ENCODE results near the gene EEF1AKMT1.

EEF1AKMT1 gene

GRCh38 chr13:20769834-20770233 is 3.9 kb downstream of the EEF1AKMT1 start:
- Histone ChIP-seq H3K9me2 (replicated peaks; ENCODE audit: control insufficient read depth, low read length) (no peaks in the 10 kb centered on the region), H3K9me3 (ENCODE audit: control insufficient read depth, insufficient read depth, low read length) (peaks cover 8% of the 10 kb centered on the region; the same call in 1 of the 2 replicates)

GRCh38 chr13:20769091-20769490 is 4.7 kb downstream of the EEF1AKMT1 start:
- peaks cover 40% of the 10 kb centered on the region for H3K36me3 ChIP-seq (ENCODE audit: control insufficient read depth, low read length)
- no peak overlapping the region for H3K4me2 ChIP-seq (ENCODE audit: low read length)
- no peaks in the 10 kb centered on the region for H3K9me2 ChIP-seq (replicated peaks; ENCODE audit: control insufficient read depth, low read length)
- 0 out of 2 replicates have a peak, but pooled peaks cover 9% of the 10 kb centered on the region for H3F3A ChIP-seq (ENCODE audit: control insufficient read depth, insufficient read depth)
- no peak overlapping the region for H3K27ac ChIP-seq (ENCODE audit: low read depth, low read length)
- H4K20me1 ChIP-seq (ENCODE audit: control insufficient read depth, insufficient read depth, low read depth, low read length) = no peaks in the 10 kb centered on the region
- peaks cover 8% of the 10 kb centered on the region; the same call in 1 of the 2 replicates for H3K9me3 ChIP-seq (ENCODE audit: control insufficient read depth, insufficient read depth, low read length)
- H3K79me2 ChIP-seq (ENCODE audit: control insufficient read depth, low read length) = peaks cover 39% of the 10 kb centered on the region
- no peaks in the 10 kb centered on the region for H3K27me3 ChIP-seq (ENCODE audit: control insufficient read depth, low read length)
- TF ChIP-seq EZH2phosphoT487 (IDR thresholded peaks at IDR 0.05; ENCODE audit: borderline replicate concordance, low read length) (no peak), CTCF (IDR thresholded peaks at IDR 0.05; ENCODE audit: low read depth, low read length, poor library complexity, severe bottlenecking) (no peak)
- no peak overlapping the region for H3K4me3 ChIP-seq (ENCODE audit: low read length)
- H3K4me1 ChIP-seq (ENCODE audit: control insufficient read depth, low read length) = peaks cover 18% of the 10 kb centered on the region

More at GRCh38 chr13:20769834-20770233, 3.9 kb downstream of the EEF1AKMT1 start:
- no peaks in the 10 kb centered on the region for H3K27me3 ChIP-seq (ENCODE audit: control insufficient read depth, low read length)
- peaks cover 39% of the 10 kb centered on the region for H3K79me2 ChIP-seq (ENCODE audit: control insufficient read depth, low read length)
- no peak overlapping the region for H3K4me3 ChIP-seq (ENCODE audit: low read length)
- H3K36me3 ChIP-seq (ENCODE audit: control insufficient read depth, low read length) = peaks cover 40% of the 10 kb centered on the region
- no peaks in the 10 kb centered on the region for H4K20me1 ChIP-seq (ENCODE audit: control insufficient read depth, insufficient read depth, low read depth, low read length)
- no peak overlapping the region; the same call in 1 of the 2 replicates for H3K4me2 ChIP-seq (ENCODE audit: low read length)
- peaks cover 12% of the 10 kb centered on the region for H3F3A ChIP-seq (ENCODE audit: control insufficient read depth, insufficient read depth)
- TF ChIP-seq EZH2phosphoT487 (IDR thresholded peaks at IDR 0.05; ENCODE audit: borderline replicate concordance, low read length) = no peak
- TF ChIP-seq CTCF (IDR thresholded peaks at IDR 0.05; ENCODE audit: low read depth, low read length, poor library complexity, severe bottlenecking) = no peak
- peaks cover 25% of the 10 kb centered on the region for H3K4me1 ChIP-seq (ENCODE audit: control insufficient read depth, low read length)
- H3K27ac ChIP-seq (ENCODE audit: low read depth, low read length) = no peak overlapping the region

GRCh38 chr13:20767309-20767943 is 6.3 kb downstream of the EEF1AKMT1 start:
- TF ChIP-seq EZH2phosphoT487 (IDR thresholded peaks at IDR 0.05; ENCODE audit: borderline replicate concordance, low read length) (no peak), CTCF (IDR thresholded peaks at IDR 0.05; ENCODE audit: low read depth, low read length, poor library complexity, severe bottlenecking) (no peak)
- H3K9me2 ChIP-seq (replicated peaks; ENCODE audit: control insufficient read depth, low read length) = no peaks in the 10 kb centered on the region
- H3K27ac ChIP-seq (ENCODE audit: low read depth, low read length) = no peak overlapping the region
- H3K9me3 ChIP-seq (ENCODE audit: control insufficient read depth, insufficient read depth, low read length) = peaks cover 8% of the 10 kb centered on the region; the same call in 1 of the 2 replicates
- peaks cover 37% of the 10 kb centered on the region for H3K36me3 ChIP-seq (ENCODE audit: control insufficient read depth, low read length)
- H3K79me2 ChIP-seq (ENCODE audit: control insufficient read depth, low read length) = peaks cover 28% of the 10 kb centered on the region
- H3F3A ChIP-seq (ENCODE audit: control insufficient read depth, insufficient read depth) = 0 out of 2 replicates have a peak, but pooled peaks cover 9% of the 10 kb centered on the region
- H3K4me2 ChIP-seq (ENCODE audit: low read length) = no peak overlapping the region
- H3K27me3 ChIP-seq (ENCODE audit: control insufficient read depth, low read length) = no peaks in the 10 kb centered on the region
- no peaks in the 10 kb centered on the region for H4K20me1 ChIP-seq (ENCODE audit: control insufficient read depth, insufficient read depth, low read depth, low read length)
- peaks cover 6% of the 10 kb centered on the region for H3K4me1 ChIP-seq (ENCODE audit: control insufficient read depth, low read length)
- H3K4me3 ChIP-seq (ENCODE audit: low read length) = no peak overlapping the region
